DND-41 (cell line): ENCODE measurements around the gene MAD2L1.

ENCODE experiments used
- CTCF ChIP-seq: IDR thresholded peaks from 2 replicates; pipeline ENCODE4 v1.5.1; 2012; ENCODE audit warnings: borderline replicate concordance, low read length, moderate library complexity, mild to moderate bottlenecking; ENCODE audit not compliant: poor library complexity, severe bottlenecking; ENCODE audit errors: extremely low read depth
- EZH2 ChIP-seq: IDR thresholded peaks from 3 replicates; pipeline ENCODE4 v1.6.1; 2012; ENCODE audit warnings: borderline replicate concordance, low read depth, mild to moderate bottlenecking, moderate library complexity, low read length, inconsistent platforms; ENCODE audit not compliant: severe bottlenecking

GRCh38 chr4:120055795-120056194, 10.9 kb downstream of the MAD2L1 start:
- no peak for TF ChIP-seq CTCF
- TF ChIP-seq EZH2 = no peak
